K562 (cell line): ENCODE results near the gene ADK.

ENCODE experiments used
- CHD4 ChIP-seq: fragments of 200-600 bp; sonication (generic); IDR thresholded peaks from 3 replicates; pipeline ENCODE4 v1.6.1; 2012; ENCODE audit warnings: low read depth, mild to moderate bottlenecking, mixed read lengths, low read length, inconsistent platforms; ENCODE audit not compliant: insufficient read depth, insufficient replicate concordance, poor library complexity, severe bottlenecking
- EZH2 ChIP-seq: IDR thresholded peaks from 2 replicates; pipeline ENCODE4 v1.6.1; 2012; ENCODE audit warnings: low read depth, mild to moderate bottlenecking, inconsistent platforms, low read length, borderline replicate concordance
- FIP1L1 ChIP-seq: fragments of 200-400 bp; formaldehyde crosslinking; IDR thresholded peaks from 2 replicates; pipeline ENCODE4 v1.6.1; 2018; ENCODE audit warnings: mild to moderate bottlenecking, low read depth, low read length; ENCODE audit not compliant: poor library complexity, severe bottlenecking
- POLR2AphosphoS2 ChIP-seq: IDR thresholded peaks from 2 replicates; pipeline ENCODE4 v1.6.1; 2012; ENCODE audit warnings: low read length, improper control_type of control experiment
- TAF1 ChIP-seq: IDR thresholded peaks from 2 replicates; pipeline ENCODE4 v1.6.1; 2011; ENCODE audit warnings: mild to moderate bottlenecking, low read length, moderate library complexity; ENCODE audit not compliant: insufficient read depth, control insufficient read depth, severe bottlenecking; ENCODE audit errors: extremely low read depth
- YY1 ChIP-seq, 3 experiments: IDR thresholded peaks; 2 replicates each; pipeline ENCODE4 v1.6.1; 2011; ENCODE audit warnings: low read length in 2 of 3, mild to moderate bottlenecking in 2 of 3, moderate library complexity in 2 of 3, borderline replicate concordance in 1 of 3, control low read depth in 1 of 3, low read depth in 1 of 3; ENCODE audit not compliant: insufficient read depth in 3 of 3, insufficient replicate concordance in 2 of 3, control insufficient read depth in 1 of 3, insufficient read length in 1 of 3; ENCODE audit errors: extremely low read depth in 1 of 3
- ZNF143 ChIP-seq: sonication (generic); formaldehyde crosslinking; IDR thresholded peaks from 2 replicates; pipeline ENCODE4 v1.9.0; 2022; ENCODE audit warnings: mild to moderate bottlenecking, missing genetic modification reagents
- ZNF263 ChIP-seq: sonication (generic); formaldehyde crosslinking; IDR thresholded peaks from 2 replicates; pipeline ENCODE4 v1.8.0; 2022; ENCODE audit warnings: mild to moderate bottlenecking, missing genetic modification reagents, borderline replicate concordance
- TF ChIP-seq, protein P1 (sequence below): fragments of 250-450 bp; sonication (Bioruptor Pico); IDR thresholded peaks from 2 replicates; pipeline ENCODE4 v1.4.0; 2020
- TF ChIP-seq, protein P2 (sequence below): fragments of 450-650 bp; conservative IDR thresholded peaks from 2 replicates; pipeline ENCODE4 v1.6.1; 2016; ENCODE audit warnings: missing genetic modification characterization, low read depth, mild to moderate bottlenecking, missing compliant biosample characterization, moderate library complexity

- TF ChIP-seq ZNF143 (CRISPR knock-in tag), result no peak
- TF ChIP-seq, protein P1, sequence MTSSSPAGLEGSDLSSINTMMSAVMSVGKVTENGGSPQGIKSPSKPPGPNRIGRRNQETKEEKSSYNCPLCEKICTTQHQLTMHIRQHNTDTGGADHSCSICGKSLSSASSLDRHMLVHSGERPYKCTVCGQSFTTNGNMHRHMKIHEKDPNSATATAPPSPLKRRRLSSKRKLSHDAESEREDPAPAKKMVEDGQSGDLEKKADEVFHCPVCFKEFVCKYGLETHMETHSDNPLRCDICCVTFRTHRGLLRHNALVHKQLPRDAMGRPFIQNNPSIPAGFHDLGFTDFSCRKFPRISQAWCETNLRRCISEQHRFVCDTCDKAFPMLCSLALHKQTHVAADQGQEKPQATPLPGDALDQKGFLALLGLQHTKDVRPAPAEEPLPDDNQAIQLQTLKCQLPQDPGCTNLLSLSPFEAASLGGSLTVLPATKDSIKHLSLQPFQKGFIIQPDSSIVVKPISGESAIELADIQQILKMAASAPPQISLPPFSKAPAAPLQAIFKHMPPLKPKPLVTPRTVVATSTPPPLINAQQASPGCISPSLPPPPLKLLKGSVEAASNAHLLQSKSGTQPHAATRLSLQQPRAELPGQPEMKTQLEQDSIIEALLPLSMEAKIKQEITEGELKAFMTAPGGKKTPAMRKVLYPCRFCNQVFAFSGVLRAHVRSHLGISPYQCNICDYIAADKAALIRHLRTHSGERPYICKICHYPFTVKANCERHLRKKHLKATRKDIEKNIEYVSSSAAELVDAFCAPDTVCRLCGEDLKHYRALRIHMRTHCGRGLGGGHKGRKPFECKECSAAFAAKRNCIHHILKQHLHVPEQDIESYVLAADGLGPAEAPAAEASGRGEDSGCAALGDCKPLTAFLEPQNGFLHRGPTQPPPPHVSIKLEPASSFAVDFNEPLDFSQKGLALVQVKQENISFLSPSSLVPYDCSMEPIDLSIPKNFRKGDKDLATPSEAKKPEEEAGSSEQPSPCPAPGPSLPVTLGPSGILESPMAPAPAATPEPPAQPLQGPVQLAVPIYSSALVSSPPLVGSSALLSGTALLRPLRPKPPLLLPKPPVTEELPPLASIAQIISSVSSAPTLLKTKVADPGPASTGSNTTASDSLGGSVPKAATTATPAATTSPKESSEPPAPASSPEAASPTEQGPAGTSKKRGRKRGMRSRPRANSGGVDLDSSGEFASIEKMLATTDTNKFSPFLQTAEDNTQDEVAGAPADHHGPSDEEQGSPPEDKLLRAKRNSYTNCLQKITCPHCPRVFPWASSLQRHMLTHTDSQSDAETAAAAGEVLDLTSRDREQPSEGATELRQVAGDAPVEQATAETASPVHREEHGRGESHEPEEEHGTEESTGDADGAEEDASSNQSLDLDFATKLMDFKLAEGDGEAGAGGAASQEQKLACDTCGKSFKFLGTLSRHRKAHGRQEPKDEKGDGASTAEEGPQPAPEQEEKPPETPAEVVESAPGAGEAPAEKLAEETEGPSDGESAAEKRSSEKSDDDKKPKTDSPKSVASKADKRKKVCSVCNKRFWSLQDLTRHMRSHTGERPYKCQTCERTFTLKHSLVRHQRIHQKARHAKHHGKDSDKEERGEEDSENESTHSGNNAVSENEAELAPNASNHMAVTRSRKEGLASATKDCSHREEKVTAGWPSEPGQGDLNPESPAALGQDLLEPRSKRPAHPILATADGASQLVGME (CRISPR knock-in tag), result no peak
- no peak for TF ChIP-seq FIP1L1
- TF ChIP-seq CHD4, result no peak
- no peak for TF ChIP-seq ZNF263
- TF ChIP-seq TAF1, result no peak
- TF ChIP-seq, protein P2, sequence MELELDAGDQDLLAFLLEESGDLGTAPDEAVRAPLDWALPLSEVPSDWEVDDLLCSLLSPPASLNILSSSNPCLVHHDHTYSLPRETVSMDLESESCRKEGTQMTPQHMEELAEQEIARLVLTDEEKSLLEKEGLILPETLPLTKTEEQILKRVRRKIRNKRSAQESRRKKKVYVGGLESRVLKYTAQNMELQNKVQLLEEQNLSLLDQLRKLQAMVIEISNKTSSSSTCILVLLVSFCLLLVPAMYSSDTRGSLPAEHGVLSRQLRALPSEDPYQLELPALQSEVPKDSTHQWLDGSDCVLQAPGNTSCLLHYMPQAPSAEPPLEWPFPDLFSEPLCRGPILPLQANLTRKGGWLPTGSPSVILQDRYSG (tag), result no peak
- TF ChIP-seq POLR2AphosphoS2, result no peak
- no peak for TF ChIP-seq EZH2
- TF ChIP-seq YY1 (IDR thresholded peaks at IDR 0.05; ENCODE audit: borderline replicate concordance in 1 of 3, control insufficient read depth in 1 of 3, extremely low read depth in 1 of 3, insufficient read depth in 3 of 3, insufficient read length in 1 of 3, insufficient replicate concordance in 2 of 3, low read depth in 1 of 3, low read length in 2 of 3), result no peak
Observed at GRCh38 chr10:74213019-74213418, 62.0 kb downstream of the ADK start.
